Measurements from ENCODE around the gene ALKBH1.

GRCh38 chr14:77730976-77731497, 23.2 kb upstream of the ALKBH1 start:
- TF ChIP-seq POLR2A (IDR thresholded peaks at IDR 0.05; ENCODE audit: low read depth, low read length) (no peak), TAF1 (IDR thresholded peaks at IDR 0.05; ENCODE audit: borderline replicate concordance, low read depth, low read length) (no peak), POLR2AphosphoS5 (IDR thresholded peaks at IDR 0.05; ENCODE audit: low read depth, low read length) (no peak)
